H9 (cell line): Measurements from ENCODE around the gene RAB31. TPM values are rescaled to one million over a fixed set of nuclear protein-coding genes. Genes with fewer than 3 reads are reported as not detected.

Source experiments
- DNase-seq: peaks from one replicate; pipeline ENCODE4 v3.0.0-alpha.2; 2017
- H2AFZ ChIP-seq: one replicate; pipeline ENCODE4 v1.6.1; 2013; ENCODE audit warnings: mild to moderate bottlenecking, low read length, control low read depth, moderate library complexity
- H2AK5ac ChIP-seq: 2 replicates; pipeline ENCODE4 v1.6.1; 2013; ENCODE audit warnings: low read length, control low read depth, mixed read lengths; ENCODE audit not compliant: insufficient read length
- H2BK120ac ChIP-seq: one replicate; pipeline ENCODE4 v1.6.1; 2013; ENCODE audit warnings: low read depth, mild to moderate bottlenecking, low read length, control low read depth, inconsistent platforms; ENCODE audit not compliant: poor library complexity, severe bottlenecking
- H2BK12ac ChIP-seq: 2 replicates; pipeline ENCODE4 v1.6.1; 2013; ENCODE audit warnings: low read length, control low read depth, mixed read lengths, low read depth; ENCODE audit not compliant: insufficient read length
- H2BK15ac ChIP-seq: 2 replicates; pipeline ENCODE4 v1.6.1; 2013; ENCODE audit warnings: low read depth, low read length, control low read depth
- H2BK20ac ChIP-seq: one replicate; pipeline ENCODE4 v1.6.1; 2013; ENCODE audit warnings: low read depth, mild to moderate bottlenecking, low read length, control low read depth, inconsistent platforms; ENCODE audit not compliant: poor library complexity, severe bottlenecking
- H2BK5ac ChIP-seq: 2 replicates; pipeline ENCODE4 v1.6.1; 2013; ENCODE audit warnings: low read length, control low read depth, mixed read lengths; ENCODE audit not compliant: insufficient read length
- H3K14ac ChIP-seq: 2 replicates; pipeline ENCODE4 v1.6.1; 2013; ENCODE audit warnings: low read length, control low read depth; ENCODE audit not compliant: insufficient read depth
- H3K18ac ChIP-seq: 2 replicates; pipeline ENCODE4 v1.6.1; 2013; ENCODE audit warnings: low read depth, mild to moderate bottlenecking, mixed read lengths, low read length, control low read depth; ENCODE audit not compliant: insufficient read length
- H3K23ac ChIP-seq: 2 replicates; pipeline ENCODE4 v1.6.1; 2013; ENCODE audit warnings: low read length, control low read depth, mixed read lengths, low read depth; ENCODE audit not compliant: insufficient read length
- H3K23me2 ChIP-seq: 2 replicates; pipeline ENCODE4 v1.6.1; 2013; ENCODE audit warnings: low read depth, mild to moderate bottlenecking, mixed read lengths, low read length, control low read depth; ENCODE audit not compliant: insufficient read length, poor library complexity, severe bottlenecking
- H3K27ac ChIP-seq: 2 replicates; pipeline ENCODE4 v1.5.1; 2013; ENCODE audit warnings: low read length, control low read depth, mixed read lengths, low read depth; ENCODE audit not compliant: insufficient read length
- H3K27me3 ChIP-seq: 2 replicates; pipeline ENCODE4 v1.6.1; 2013; ENCODE audit warnings: low read length, control low read depth, inconsistent platforms; ENCODE audit not compliant: insufficient read depth
- H3K4ac ChIP-seq: 2 replicates; pipeline ENCODE4 v1.6.1; 2013; ENCODE audit warnings: low read depth, mild to moderate bottlenecking, control low read depth, inconsistent platforms, low read length, moderate library complexity
- H3K4me1 ChIP-seq: 2 replicates; pipeline ENCODE4 v1.6.1; 2013; ENCODE audit warnings: low read length, control low read depth, inconsistent platforms; ENCODE audit not compliant: insufficient read depth
- H3K4me2 ChIP-seq: 2 replicates; pipeline ENCODE4 v1.6.1; 2013; ENCODE audit warnings: low read length, control low read depth, mixed read lengths; ENCODE audit not compliant: insufficient read length, insufficient read depth
- H3K56ac ChIP-seq: 2 replicates; pipeline ENCODE4 v1.6.1; 2013; ENCODE audit warnings: low read depth, mild to moderate bottlenecking, mixed read lengths, low read length, control low read depth; ENCODE audit not compliant: insufficient read length
- H3K79me1 ChIP-seq: 2 replicates; pipeline ENCODE4 v1.6.1; 2013; ENCODE audit warnings: low read depth, mild to moderate bottlenecking, moderate library complexity, low read length, control low read depth, inconsistent platforms; ENCODE audit not compliant: insufficient read depth, poor library complexity, severe bottlenecking
- H3K79me2 ChIP-seq: 2 replicates; pipeline ENCODE4 v1.6.1; 2013; ENCODE audit warnings: low read length, control low read depth, inconsistent platforms; ENCODE audit not compliant: insufficient read depth
- H3K9ac ChIP-seq: 2 replicates; pipeline ENCODE4 v1.6.1; 2013; ENCODE audit warnings: low read length, control low read depth, mixed read lengths; ENCODE audit not compliant: insufficient read length; ENCODE audit errors: extremely low read depth
- H3K9me3 ChIP-seq: one replicate; pipeline ENCODE4 v1.6.1; 2013; ENCODE audit warnings: low read depth, low read length, inconsistent platforms; ENCODE audit not compliant: control insufficient read depth
- H3T11ph ChIP-seq: one replicate; pipeline ENCODE4 v1.6.1; 2013; ENCODE audit warnings: mild to moderate bottlenecking, low read length, control low read depth, inconsistent platforms
- H4K20me1 ChIP-seq: one replicate; pipeline ENCODE4 v1.6.1; 2013; ENCODE audit not compliant: control insufficient read depth, insufficient read length, insufficient read depth
- H4K5ac ChIP-seq: 2 replicates; pipeline ENCODE4 v1.6.1; 2013; ENCODE audit warnings: low read depth, mild to moderate bottlenecking, mixed read lengths, low read length, control low read depth; ENCODE audit not compliant: insufficient read length
- H4K8ac ChIP-seq: replicated peaks from 2 replicates; pipeline ENCODE4 v1.6.1; 2013; ENCODE audit warnings: low read length, control low read depth, mixed read lengths, low read depth; ENCODE audit not compliant: insufficient read length
- H4K91ac ChIP-seq: 2 replicates; pipeline ENCODE4 v1.6.1; 2013; ENCODE audit warnings: low read depth, mild to moderate bottlenecking, moderate library complexity, mixed read lengths, low read length, control low read depth; ENCODE audit not compliant: insufficient read length
- H3K27ac Mint-ChIP-seq, 3 experiments: 2 replicates in 2 of 3; 3 replicates in 1 of 3; pipeline ENCODE4 v1.8.0; 2020 to 2021; ENCODE audit warnings: mixed read lengths in 3 of 3, mild to moderate bottlenecking in 1 of 3, moderate library complexity in 1 of 3
- H3K27me3 Mint-ChIP-seq: 2 replicates; pipeline ENCODE4 v1.8.0; 2021; ENCODE audit warnings: low read depth, mild to moderate bottlenecking, moderate library complexity, mixed read lengths
- H3K36me3 Mint-ChIP-seq, 3 experiments: 2 replicates in 2 of 3; 3 replicates in 1 of 3; pipeline ENCODE4 v1.8.0; 2020 to 2021; ENCODE audit warnings: low read depth in 3 of 3, mixed read lengths in 3 of 3; ENCODE audit not compliant: insufficient read depth in 1 of 3
- H3K4me1 Mint-ChIP-seq, 2 experiments: 2 replicates each; pipeline ENCODE4 v1.8.0; 2020; ENCODE audit warnings: mixed read lengths in 2 of 2
- H3K4me3 Mint-ChIP-seq, 2 experiments: 2 replicates in 1 of 2; 3 replicates in 1 of 2; pipeline ENCODE4 v1.8.0; 2020 to 2021; ENCODE audit warnings: mild to moderate bottlenecking in 2 of 2, mixed read lengths in 2 of 2, moderate library complexity in 1 of 2
- H3K9me3 Mint-ChIP-seq, 2 experiments: 2 replicates in 1 of 2; 3 replicates in 1 of 2; pipeline ENCODE4 v1.8.0; 2020; ENCODE audit warnings: mild to moderate bottlenecking in 2 of 2, mixed read lengths in 2 of 2, moderate library complexity in 1 of 2
- WGBS: extraction: QIAGEN DNeasy Blood & Tissue Kit; methylation state at CpG from one replicate; pipeline ENCODE4 v1.1.7; 2013; ENCODE audit warnings: missing lambda C conversion rate, low lambda C conversion rate, mixed read lengths; ENCODE audit not compliant: insufficient read length; ENCODE audit errors: extremely low coverage; 5-methylcytosine and 5-hydroxymethylcytosine counted together
- total RNA-seq: library from RNA; stranded (reverse); gene quantifications from 2 replicates; pipeline ENCODE4 v1.2.1, GENCODE V29; 2021
- TF ChIP-seq, protein P1 (sequence below): fragments of 200-600 bp; sonication (generic); conservative IDR thresholded peaks from 3 replicates; pipeline ENCODE4 v1.8.0; 2021; ENCODE audit warnings: antibody characterized with exemption, mild to moderate bottlenecking

The RAB31 gene
- total RNA-seq, 1 experiment from 2014 or later = 22.4 TPM

DNA sequence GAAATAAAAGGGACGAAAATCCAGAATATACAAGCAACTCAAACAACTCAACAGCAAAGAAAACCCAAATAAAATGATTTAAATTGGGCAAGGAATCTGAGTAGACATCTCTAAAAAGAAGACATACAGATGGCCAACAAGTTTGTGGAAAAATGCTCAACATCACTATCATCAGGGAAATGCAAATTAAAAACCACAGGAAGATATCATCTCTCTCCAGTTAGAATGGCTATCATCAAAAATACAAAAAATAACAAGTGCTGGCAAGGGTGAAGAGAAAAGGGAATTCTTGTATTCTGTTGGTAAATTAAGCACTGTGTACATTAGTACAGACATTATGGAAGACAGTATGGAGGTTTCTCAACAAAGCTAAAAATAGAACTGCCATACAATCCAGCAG, 80.0 kb downstream of the RAB31 start:
- no peak overlapping the region for H3K56ac ChIP-seq
- H3K18ac ChIP-seq = no peak overlapping the region
- H4K5ac ChIP-seq = no peak overlapping the region
- no peaks in the 10 kb centered on the region for H3K9me3 ChIP-seq
- no peaks in the 10 kb centered on the region for H3K79me2 ChIP-seq
- H3K4me1 ChIP-seq = no peaks in the 10 kb centered on the region
- H2BK12ac ChIP-seq = no peak overlapping the region
- H2BK120ac ChIP-seq = no peak overlapping the region
- no peak overlapping the region for H2AK5ac ChIP-seq
- WGBS = no CpG with 5 or more reads among the region's 1 CpG
- TF ChIP-seq, protein P1, sequence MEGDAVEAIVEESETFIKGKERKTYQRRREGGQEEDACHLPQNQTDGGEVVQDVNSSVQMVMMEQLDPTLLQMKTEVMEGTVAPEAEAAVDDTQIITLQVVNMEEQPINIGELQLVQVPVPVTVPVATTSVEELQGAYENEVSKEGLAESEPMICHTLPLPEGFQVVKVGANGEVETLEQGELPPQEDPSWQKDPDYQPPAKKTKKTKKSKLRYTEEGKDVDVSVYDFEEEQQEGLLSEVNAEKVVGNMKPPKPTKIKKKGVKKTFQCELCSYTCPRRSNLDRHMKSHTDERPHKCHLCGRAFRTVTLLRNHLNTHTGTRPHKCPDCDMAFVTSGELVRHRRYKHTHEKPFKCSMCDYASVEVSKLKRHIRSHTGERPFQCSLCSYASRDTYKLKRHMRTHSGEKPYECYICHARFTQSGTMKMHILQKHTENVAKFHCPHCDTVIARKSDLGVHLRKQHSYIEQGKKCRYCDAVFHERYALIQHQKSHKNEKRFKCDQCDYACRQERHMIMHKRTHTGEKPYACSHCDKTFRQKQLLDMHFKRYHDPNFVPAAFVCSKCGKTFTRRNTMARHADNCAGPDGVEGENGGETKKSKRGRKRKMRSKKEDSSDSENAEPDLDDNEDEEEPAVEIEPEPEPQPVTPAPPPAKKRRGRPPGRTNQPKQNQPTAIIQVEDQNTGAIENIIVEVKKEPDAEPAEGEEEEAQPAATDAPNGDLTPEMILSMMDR = no peak
- no peak overlapping the region for H3T11ph ChIP-seq
- H3K79me1 ChIP-seq = no peaks in the 10 kb centered on the region
- H4K20me1 ChIP-seq = no peaks in the 10 kb centered on the region
- no peak overlapping the region for H3K4ac ChIP-seq
- H3K27ac ChIP-seq = no peak overlapping the region
- H3K4me2 ChIP-seq = no peak overlapping the region
- H2AFZ ChIP-seq = no peak overlapping the region
- H3K9ac ChIP-seq = no peak overlapping the region
- Mint-ChIP-seq H3K9me3 (no peaks in the 10 kb centered on the region), H3K36me3 (peaks cover 0 to 2% (median 0%) of the 10 kb centered on the region in 3 experiments; a peak in 2 of 7 replicates), H3K4me3 (no peak overlapping the region), H3K4me1 (no peaks in the 10 kb centered on the region), H3K27me3 (no peaks in the 10 kb centered on the region), H3K27ac (no peak overlapping the region)
- H3K23me2 ChIP-seq = no peaks in the 10 kb centered on the region
- no peak overlapping the region for H2BK20ac ChIP-seq
- no peak overlapping the region for H4K8ac ChIP-seq
- H2BK15ac ChIP-seq = no peak overlapping the region
- H3K23ac ChIP-seq = no peak overlapping the region
- H2BK5ac ChIP-seq = no peak overlapping the region
- no peak for DNase-seq
- no peak overlapping the region for H3K14ac ChIP-seq
- H4K91ac ChIP-seq = no peak overlapping the region
- H3K27me3 ChIP-seq = no peaks in the 10 kb centered on the region
